Measurements from ENCODE around the gene FADS6. TPM values are rescaled to one million over a fixed set of nuclear protein-coding genes. Genes with fewer than 3 reads are reported as not detected.

Gene FADS6
- polyA plus RNA-seq, 1 donor (not counting 4 experiments of a cell fraction or from before 2014, with no cell fraction given), result 0.07 TPM

DNA sequence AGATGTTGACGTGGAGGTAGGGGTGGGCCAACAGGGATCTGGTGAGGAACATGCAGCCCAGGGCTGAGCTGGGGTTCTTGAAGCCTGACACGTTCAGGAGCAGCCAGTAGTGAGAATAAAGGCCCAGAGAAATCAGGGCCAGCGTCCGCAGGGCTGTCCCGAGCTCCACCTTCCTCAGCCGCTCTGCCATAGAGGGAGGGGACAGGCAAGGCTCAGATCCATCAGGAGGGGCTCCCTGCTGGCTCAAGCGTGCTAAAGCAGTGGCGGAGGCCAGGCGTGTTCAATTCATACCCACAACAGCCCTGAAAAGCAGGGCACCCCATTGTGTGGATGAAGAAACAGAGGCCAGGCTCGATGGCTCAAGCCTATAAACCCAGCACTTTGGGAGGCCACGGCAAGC lies 12.4 kb downstream of the FADS6 start:
- DNase-seq (ENCODE audit: low read depth, low spot score) (no peak), FAIRE-seq (no peak)
- Histone ChIP-seq H4K20me1 (ENCODE audit: control insufficient read depth, extremely low read depth, insufficient read depth, low read length) (no peaks in the 10 kb centered on the region), H2AFZ (ENCODE audit: control insufficient read depth, low read length) (no peak overlapping the region), H3K4me2 (ENCODE audit: control insufficient read depth, extremely low read depth, insufficient read depth, low read depth, low read length) (no peak overlapping the region), H3K9me3 (ENCODE audit: control insufficient read depth, low read depth, low read length) (no peaks in the 10 kb centered on the region), H3K79me2 (ENCODE audit: control insufficient read depth, insufficient read depth, low read length) (no peaks in the 10 kb centered on the region), H3K4me3 (ENCODE audit: control insufficient read depth in 2 of 3, extremely low read depth in 1 of 3, insufficient read depth in 2 of 3, low read depth in 1 of 3, low read length in 3 of 3) (no peak overlapping the region), H3K9ac (ENCODE audit: control insufficient read depth, extremely low read depth, insufficient read depth, low read length) (no peak overlapping the region), H3K27ac (ENCODE audit: control insufficient read depth, insufficient read depth, low read length) (no peak overlapping the region), H3K9me1 (ENCODE audit: control insufficient read depth, extremely low read depth, insufficient read depth, low read length) (no peaks in the 10 kb centered on the region), H3K27me3 (ENCODE audit: control insufficient read depth, extremely low read depth, insufficient read depth, low read length) (no peaks in the 10 kb centered on the region), H3K36me3 (ENCODE audit: control insufficient read depth in 2 of 2, extremely low read depth in 1 of 2, insufficient read depth in 2 of 2, low read length in 2 of 2) (no peaks in the 10 kb centered on the region), H3K4me1 (ENCODE audit: control insufficient read depth, extremely low read depth, insufficient read depth, low read length) (peaks cover 8% of the 10 kb centered on the region)
- dilution Hi-C loops (cut with MboI; ENCODE audit: extremely low pct_ligation_motif_present, low sequenced_read_pairs), result no loop called here
- TF ChIP-seq EZH2 (IDR thresholded peaks at IDR 0.05; ENCODE audit: low read length), result no peak
- TF ChIP-seq, protein P1, sequence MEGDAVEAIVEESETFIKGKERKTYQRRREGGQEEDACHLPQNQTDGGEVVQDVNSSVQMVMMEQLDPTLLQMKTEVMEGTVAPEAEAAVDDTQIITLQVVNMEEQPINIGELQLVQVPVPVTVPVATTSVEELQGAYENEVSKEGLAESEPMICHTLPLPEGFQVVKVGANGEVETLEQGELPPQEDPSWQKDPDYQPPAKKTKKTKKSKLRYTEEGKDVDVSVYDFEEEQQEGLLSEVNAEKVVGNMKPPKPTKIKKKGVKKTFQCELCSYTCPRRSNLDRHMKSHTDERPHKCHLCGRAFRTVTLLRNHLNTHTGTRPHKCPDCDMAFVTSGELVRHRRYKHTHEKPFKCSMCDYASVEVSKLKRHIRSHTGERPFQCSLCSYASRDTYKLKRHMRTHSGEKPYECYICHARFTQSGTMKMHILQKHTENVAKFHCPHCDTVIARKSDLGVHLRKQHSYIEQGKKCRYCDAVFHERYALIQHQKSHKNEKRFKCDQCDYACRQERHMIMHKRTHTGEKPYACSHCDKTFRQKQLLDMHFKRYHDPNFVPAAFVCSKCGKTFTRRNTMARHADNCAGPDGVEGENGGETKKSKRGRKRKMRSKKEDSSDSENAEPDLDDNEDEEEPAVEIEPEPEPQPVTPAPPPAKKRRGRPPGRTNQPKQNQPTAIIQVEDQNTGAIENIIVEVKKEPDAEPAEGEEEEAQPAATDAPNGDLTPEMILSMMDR (optimal IDR thresholded peaks at IDR 0.05 in 1 of 3, IDR thresholded peaks at IDR 0.05 in 1 of 3, conservative IDR thresholded peaks at IDR 0.05 in 1 of 3; ENCODE audit: extremely low read depth in 1 of 3, insufficient read depth in 2 of 3, low read length in 3 of 3), result no peak

DNA sequence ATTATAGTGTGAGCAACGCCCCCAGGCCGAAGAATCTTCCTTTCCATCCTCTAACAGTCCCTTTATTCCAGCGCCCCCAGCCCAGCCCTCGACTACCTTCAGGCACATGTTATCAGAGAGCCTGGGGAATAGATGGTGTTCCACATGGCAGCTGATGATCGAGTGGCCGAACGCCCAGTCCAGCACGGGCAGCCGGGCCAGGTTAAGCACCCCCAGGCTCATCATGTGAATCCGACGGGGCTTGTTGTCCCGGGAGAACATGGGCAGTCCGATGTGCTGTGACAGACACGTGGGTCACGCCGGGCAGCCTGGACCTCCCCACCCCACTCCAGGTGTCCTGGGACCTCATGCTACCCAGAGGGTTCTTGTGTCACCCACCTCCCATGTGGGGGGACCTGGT lies 14.1 kb downstream of the FADS6 start:
- no peak overlapping the region for H2AFZ ChIP-seq (ENCODE audit: control insufficient read depth, low read length)
- FAIRE-seq, result no peak
- no peaks in the 10 kb centered on the region for H3K9me3 ChIP-seq (ENCODE audit: control insufficient read depth, low read depth, low read length)

More for the DNA sequence above, 14.1 kb downstream of the FADS6 start:
- no peaks in the 10 kb centered on the region for H4K20me1 ChIP-seq (ENCODE audit: control insufficient read depth, extremely low read depth, insufficient read depth, low read length)
- H3K4me3 ChIP-seq (ENCODE audit: control insufficient read depth in 2 of 3, extremely low read depth in 1 of 3, insufficient read depth in 2 of 3, low read depth in 1 of 3, low read length in 3 of 3), result no peak overlapping the region
- no peak for DNase-seq (ENCODE audit: low read depth, low spot score)
- H3K27ac ChIP-seq (ENCODE audit: control insufficient read depth, insufficient read depth, low read length), result no peak overlapping the region
- H3K9ac ChIP-seq (ENCODE audit: control insufficient read depth, extremely low read depth, insufficient read depth, low read length), result no peak overlapping the region
- H3K79me2 ChIP-seq (ENCODE audit: control insufficient read depth, insufficient read depth, low read length), result no peaks in the 10 kb centered on the region
- TF ChIP-seq, protein P1 (optimal IDR thresholded peaks at IDR 0.05 in 1 of 3, IDR thresholded peaks at IDR 0.05 in 1 of 3, conservative IDR thresholded peaks at IDR 0.05 in 1 of 3; ENCODE audit: extremely low read depth in 1 of 3, insufficient read depth in 2 of 3, low read length in 3 of 3), result no peak
- TF ChIP-seq EZH2 (IDR thresholded peaks at IDR 0.05; ENCODE audit: low read length), result no peak
- no peak overlapping the region for H3K4me2 ChIP-seq (ENCODE audit: control insufficient read depth, extremely low read depth, insufficient read depth, low read depth, low read length)
- dilution Hi-C loops (cut with MboI; ENCODE audit: extremely low pct_ligation_motif_present, low sequenced_read_pairs), result no loop called here
- H3K9me1 ChIP-seq (ENCODE audit: control insufficient read depth, extremely low read depth, insufficient read depth, low read length), result no peaks in the 10 kb centered on the region
- H3K4me1 ChIP-seq (ENCODE audit: control insufficient read depth, extremely low read depth, insufficient read depth, low read length), result peaks cover 8% of the 10 kb centered on the region
- H3K27me3 ChIP-seq (ENCODE audit: control insufficient read depth, extremely low read depth, insufficient read depth, low read length), result no peaks in the 10 kb centered on the region
- H3K36me3 ChIP-seq (ENCODE audit: control insufficient read depth in 2 of 2, extremely low read depth in 1 of 2, insufficient read depth in 2 of 2, low read length in 2 of 2), result no peaks in the 10 kb centered on the region

Data from keratinocyte (primary cell).